Kidney (tissue), 14 donors: ENCODE data around the gene TMEM125. TPM values are rescaled to one million over a fixed set of nuclear protein-coding genes. Genes with fewer than 3 reads are reported as not detected.
A peak's percentile ranks its signal among the peaks of the same experiment; 100 is the strongest.

ENCODE experiments used
- DNase-seq, 5 donors: peaks; one replicate each; pipeline ENCODE4 v3.0.0-alpha.2; 2013 to 2020
- FAIRE-seq: peaks from 2 replicates; lab custom pipeline; 2012; peaks lifted over from hg19 to GRCh38; lab: Jason Lieb, UNC
- H3K27ac ChIP-seq, 2 donors: one replicate each; pipeline ENCODE4 v1.7.0; 2013; ENCODE audit warnings: low read depth in 2 of 2, low read length in 2 of 2, inconsistent platforms in 1 of 2
- H3K27me3 ChIP-seq: one replicate; pipeline ENCODE4 v1.7.1; 2013; ENCODE audit warnings: low read length, inconsistent platforms; ENCODE audit not compliant: control insufficient read depth, insufficient read depth
- H3K36me3 ChIP-seq, 3 donors: one replicate each; pipeline versions ENCODE4 v1.7.0 to v1.7.1; 2013; ENCODE audit warnings: low read length in 3 of 3, control low read depth in 1 of 3, inconsistent platforms in 1 of 3; ENCODE audit not compliant: insufficient read depth in 3 of 3, control insufficient read depth in 2 of 3
- H3K4me1 ChIP-seq, 3 donors: one replicate each; pipeline versions ENCODE4 v1.7.0 to v1.7.1; 2013; ENCODE audit warnings: low read length in 3 of 3, inconsistent platforms in 1 of 3, low read depth in 1 of 3; ENCODE audit not compliant: control insufficient read depth in 2 of 3, insufficient read depth in 2 of 3
- H3K4me3 ChIP-seq, 3 donors: one replicate each; pipeline versions ENCODE4 v1.7.0 to v1.8.1; 2013; ENCODE audit warnings: low read length in 3 of 3, control low read depth in 1 of 3, inconsistent platforms in 1 of 3
- H3K9ac ChIP-seq, 3 donors: one replicate each; pipeline versions ENCODE4 v1.7.0 to v1.7.1; 2013; ENCODE audit warnings: low read length in 3 of 3, control low read depth in 1 of 3, inconsistent platforms in 1 of 3
- H3K9me3 ChIP-seq, 3 donors: one replicate each; pipeline versions ENCODE4 v1.7.0 to v1.7.1; 2013; ENCODE audit warnings: low read length in 3 of 3, control low read depth in 1 of 3, inconsistent platforms in 1 of 3; ENCODE audit not compliant: control insufficient read depth in 2 of 3, insufficient read depth in 1 of 3
- CTCF ChIP-seq: IDR thresholded peaks from 3 replicates; pipeline ENCODE4 v1.5.1; 2012; ENCODE audit warnings: mild to moderate bottlenecking, moderate library complexity, borderline replicate concordance; ENCODE audit not compliant: insufficient read depth; ENCODE audit errors: extremely low read depth
- intact Hi-C: fragments of 100-400 bp; cut with DNase I; formaldehyde crosslinking; loops from one replicate; pipeline ENCODE4 v1.11.1; 2022
- polyA plus RNA-seq: library from polyadenylated mRNA; stranded (reverse); fragments of 350-450 nt; fragmentation: Illumina TruSeq; extraction: RNeasy Lipid Tissue Mini Kit (QIAGEN cat#74804); gene quantifications from one replicate; pipeline ENCODE4 v1.2.3, GENCODE V29; 2014; ENCODE audit warnings: low read depth, low replicate concordance; ENCODE audit not compliant: insufficient read depth
- total RNA-seq: library from RNA; stranded (reverse); fragmentation: NEBNext Ultra II Directional; extraction: Animal tissue kit (Norgen Biotek cat#: 25700); gene quantifications from one replicate; pipeline ENCODE4 v1.2.1, GENCODE V29; 2021
- donor health status: control.
- donor health status: control.
- donor health status: control.
- donor health status: control.
- donor health status: control.
- donor health status: DM: yes; HTN: yes; CAD: no.
- donor health status: Normal renal cell carcinoma (clear cell type).

The TMEM125 gene
- total and polyA plus RNA-seq, 2 donors from 2014 or later = 17.5 to 22.0 TPM

GRCh38 chr1:43304314-43304681 lies 34.5 kb downstream of the TMEM125 start:
- no peaks in the 10 kb centered on the region for H3K9me3 ChIP-seq
- no peak for FAIRE-seq
- peak in 1 of 5 donors; percentile 57 for DNase-seq
- no peaks in the 10 kb centered on the region for H3K27me3 ChIP-seq
- intact Hi-C loops = no loop called here
- TF ChIP-seq CTCF = no peak
- H3K4me3 ChIP-seq = no peak overlapping the region
- H3K4me1 ChIP-seq = peaks cover 0 to 12% (median 4%) of the 10 kb centered on the region in 3 donors
- H3K9ac ChIP-seq = no peak overlapping the region
- no peak overlapping the region for H3K27ac ChIP-seq
- peaks cover 0 to 2% (median 0%) of the 10 kb centered on the region in 3 donors for H3K36me3 ChIP-seq

GRCh38 chr1:43304771-43305300 lies 35.1 kb downstream of the TMEM125 start:
- intact Hi-C loops = no loop called here
- H3K9me3 ChIP-seq = no peaks in the 10 kb centered on the region
- H3K9ac ChIP-seq = no peak overlapping the region
- peaks cover 0 to 12% (median 4%) of the 10 kb centered on the region in 3 donors for H3K4me1 ChIP-seq
- DNase-seq (peak in 1 of 5 donors; percentile 67), FAIRE-seq (no peak)
- no peak overlapping the region for H3K4me3 ChIP-seq
- H3K36me3 ChIP-seq = peaks cover 0 to 3% (median 0%) of the 10 kb centered on the region in 3 donors
- no peak overlapping the region for H3K27ac ChIP-seq
- H3K27me3 ChIP-seq = no peaks in the 10 kb centered on the region
- TF ChIP-seq CTCF = no peak

- no peak overlapping the region for H3K4me3 ChIP-seq
- intact Hi-C loops = no loop called here
- no peaks in the 10 kb centered on the region for H3K9me3 ChIP-seq
- DNase-seq (no peak), FAIRE-seq (no peak)
- no peak overlapping the region for H3K9ac ChIP-seq
- H3K36me3 ChIP-seq = peaks cover 0 to 3% (median 0%) of the 10 kb centered on the region in 3 donors
- peaks cover 0 to 12% (median 4%) of the 10 kb centered on the region in 3 donors for H3K4me1 ChIP-seq
- no peak overlapping the region for H3K27ac ChIP-seq
- TF ChIP-seq CTCF = no peak
- H3K27me3 ChIP-seq = no peaks in the 10 kb centered on the region
Measured at GRCh38 chr1:43305461-43305860, 35.7 kb downstream of the TMEM125 start.
